NCI-H187 treated with DMSO at 0.1 percent for 48 hours (cell line): ENCODE data around the gene TBCD.
"Not testable (repeated sequence)": the region's sequence is repeated elsewhere in the genome, so short reads cannot be mapped to it uniquely, and the experiment has no call there.

Experiments used
- DNase-seq: peaks from one replicate; lab custom pipeline; 2025; lab: John Stamatoyannopoulos, UW

The TBCD gene

DNA sequence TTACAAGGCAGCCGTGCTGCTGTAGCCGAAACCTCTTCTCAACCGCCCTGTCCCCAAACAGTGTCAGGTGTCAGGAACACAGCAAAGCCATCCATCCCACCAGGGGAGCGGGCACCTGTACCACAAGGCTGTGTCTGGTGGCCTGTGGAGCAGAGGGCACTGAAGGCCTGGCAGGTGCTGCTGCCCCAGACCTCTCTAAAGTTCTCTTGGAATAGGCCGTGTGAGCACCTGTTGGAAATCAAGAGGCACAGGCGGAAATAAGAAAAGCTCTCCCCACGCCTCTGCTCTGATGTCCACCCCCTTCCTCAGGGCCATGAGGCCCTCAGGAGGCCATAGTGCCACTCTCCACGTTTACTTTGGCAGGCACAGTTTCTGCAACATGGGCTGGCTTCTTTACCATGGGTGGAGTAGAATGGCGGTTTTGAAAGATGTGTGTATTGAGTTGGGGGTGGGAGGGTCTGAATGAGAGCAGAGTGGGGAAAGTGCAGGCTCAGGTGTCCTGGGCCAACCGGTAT is 187.8 kb downstream of the TBCD start:
- no peak for DNase-seq

DNA sequence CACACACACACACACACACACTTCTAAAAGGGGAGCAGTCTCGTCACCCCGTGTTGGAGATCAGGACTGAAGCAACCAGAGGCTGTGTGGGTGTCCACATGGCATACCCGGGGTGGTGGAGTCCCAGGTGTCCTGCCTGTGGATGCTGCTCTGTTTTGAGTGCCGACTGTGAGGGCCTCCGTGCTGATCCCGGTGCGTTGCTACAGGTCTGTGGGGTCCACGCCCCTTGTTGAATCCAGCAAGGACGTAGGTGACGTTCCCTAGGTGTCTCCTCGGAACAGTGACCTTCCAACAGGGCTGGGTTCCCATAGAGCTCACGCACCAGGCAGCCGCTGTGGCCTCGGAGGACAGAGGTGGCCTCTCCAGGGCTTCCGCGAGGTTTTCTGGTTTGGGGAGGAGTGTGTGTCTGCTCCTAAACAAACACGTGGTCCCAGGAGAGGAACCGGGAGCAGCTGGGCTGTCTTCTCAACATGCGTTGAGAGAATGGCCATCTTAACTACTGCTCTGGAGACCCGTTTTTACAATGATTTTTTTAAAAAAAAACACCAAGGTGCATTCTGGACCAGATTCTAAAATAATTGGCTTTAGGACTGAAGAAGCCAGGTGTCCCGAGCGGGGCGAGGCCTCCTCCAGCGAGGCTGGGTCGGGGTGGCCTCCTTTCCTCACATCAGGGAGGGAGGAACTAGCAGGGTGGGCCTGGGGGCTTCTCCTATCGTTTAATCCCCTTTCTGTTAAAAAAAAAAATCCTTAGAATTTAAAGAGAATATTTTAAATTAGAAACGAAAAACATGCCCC is 188.6 kb downstream of the TBCD start:
- no peak for DNase-seq

DNA sequence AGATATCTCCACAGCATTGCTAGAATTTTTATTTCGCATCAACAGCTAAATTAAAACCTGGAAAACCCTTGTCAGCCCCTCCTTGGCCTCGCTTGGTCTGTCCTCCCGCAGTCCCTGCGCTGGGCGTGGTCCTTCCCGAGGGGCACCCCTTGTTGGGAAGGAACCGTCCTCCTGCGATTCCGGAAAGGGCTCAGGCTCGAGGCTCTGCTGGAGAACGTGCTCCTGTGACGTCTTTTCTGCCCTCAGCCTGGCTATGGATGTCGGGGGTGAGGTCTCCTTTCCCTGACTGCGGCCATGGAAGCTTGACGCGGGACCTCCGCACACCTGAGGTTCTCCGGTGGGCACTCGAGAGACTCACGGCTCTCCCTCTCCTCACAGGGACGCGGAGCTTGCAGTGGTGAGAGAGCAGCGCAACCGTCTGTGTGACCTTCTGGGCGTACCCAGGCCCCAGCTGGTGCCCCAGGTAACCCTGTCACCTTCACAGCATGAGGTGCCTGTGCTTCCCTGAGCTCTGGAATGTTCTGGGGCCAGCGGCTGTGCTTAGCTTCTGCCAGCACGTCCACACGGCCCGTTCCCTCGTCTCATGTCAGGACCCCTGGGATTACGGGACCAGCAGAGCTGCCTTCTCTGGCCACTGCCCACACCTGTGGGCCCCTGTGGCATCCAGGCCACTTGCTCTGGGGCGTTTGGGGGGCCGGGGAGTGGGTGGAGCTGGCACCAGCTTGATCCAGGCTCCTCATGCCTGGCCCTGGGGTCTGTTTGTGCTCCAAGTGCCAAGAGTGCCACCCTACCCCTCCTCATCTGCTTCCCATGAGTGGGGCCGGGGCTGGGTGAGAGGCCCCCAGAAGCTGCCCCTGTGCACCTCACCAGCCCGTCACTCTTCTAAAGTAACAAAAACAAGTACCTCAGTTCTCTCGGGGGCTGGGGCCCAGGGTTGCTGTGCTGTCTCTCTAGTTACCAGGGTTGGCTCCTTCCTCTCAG is 189.4 kb downstream of the TBCD start:
- DNase-seq = no peak

DNA sequence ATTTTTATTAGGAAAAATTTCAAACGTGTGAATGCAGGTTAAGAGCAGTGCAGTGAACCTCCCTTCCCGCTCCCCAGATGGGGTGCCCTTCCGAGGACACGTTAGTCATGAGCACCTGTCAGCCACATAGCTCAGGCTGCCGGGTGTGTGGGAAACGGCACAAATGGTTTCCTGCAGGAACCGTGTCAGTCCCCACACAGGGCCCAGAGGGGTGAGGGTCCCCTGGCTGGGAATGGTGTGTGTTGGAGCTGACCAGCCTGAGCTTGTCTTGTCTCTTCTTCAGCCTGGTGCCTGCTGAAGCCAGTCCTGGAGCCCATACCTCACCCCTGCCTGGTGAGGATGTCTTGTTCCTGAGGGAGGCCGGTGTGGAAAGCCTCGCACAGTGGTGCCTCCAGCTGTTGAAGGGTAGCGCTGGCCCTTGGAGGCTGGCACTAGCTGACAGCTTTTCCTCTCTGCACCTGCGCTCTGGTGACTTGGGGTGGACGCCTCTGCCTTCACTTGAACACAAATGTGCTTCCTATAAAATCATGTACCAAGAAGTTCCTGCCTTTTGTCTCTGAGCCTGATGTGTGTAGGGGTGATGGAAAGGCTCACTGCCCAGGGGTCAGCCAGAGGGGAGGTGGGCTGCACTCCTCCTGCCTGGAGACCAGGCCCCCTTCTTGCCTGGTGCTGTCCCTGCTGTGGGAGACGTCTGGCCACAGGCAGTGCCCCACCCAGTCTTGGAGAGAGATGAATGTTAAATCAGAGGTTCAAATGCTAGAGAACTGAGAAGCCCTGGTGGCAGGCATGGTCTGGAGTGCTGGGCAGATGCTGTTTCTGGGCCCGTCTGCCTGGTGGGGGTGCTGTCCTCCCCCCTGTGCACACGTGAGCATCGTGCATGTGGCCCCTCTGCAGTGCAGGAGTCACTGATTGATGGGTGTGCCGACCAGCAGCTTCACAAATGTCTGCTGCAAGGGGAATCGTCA is 190.6 kb downstream of the TBCD start:
- DNase-seq = no peak

DNA sequence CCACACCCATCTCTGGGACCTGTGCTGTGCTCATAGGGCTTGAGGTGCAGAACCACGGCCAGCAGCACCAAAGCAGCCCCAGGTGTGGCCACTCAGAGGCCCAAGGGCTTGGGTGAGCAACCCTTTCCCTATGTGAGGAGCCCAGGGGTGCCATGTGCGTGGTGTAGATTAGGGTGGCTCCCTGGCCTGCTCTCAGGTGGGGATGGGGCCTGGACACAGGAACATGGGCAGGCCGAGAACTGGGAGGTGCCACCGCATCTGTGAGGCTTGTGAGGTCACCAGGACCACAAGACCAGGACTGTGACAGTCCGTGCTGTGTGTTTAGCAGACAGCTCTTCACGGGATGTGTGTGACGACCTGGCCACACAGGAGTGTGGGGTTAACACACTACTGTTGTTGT is 191.5 kb downstream of the TBCD start:
- no peak for DNase-seq

DNA sequence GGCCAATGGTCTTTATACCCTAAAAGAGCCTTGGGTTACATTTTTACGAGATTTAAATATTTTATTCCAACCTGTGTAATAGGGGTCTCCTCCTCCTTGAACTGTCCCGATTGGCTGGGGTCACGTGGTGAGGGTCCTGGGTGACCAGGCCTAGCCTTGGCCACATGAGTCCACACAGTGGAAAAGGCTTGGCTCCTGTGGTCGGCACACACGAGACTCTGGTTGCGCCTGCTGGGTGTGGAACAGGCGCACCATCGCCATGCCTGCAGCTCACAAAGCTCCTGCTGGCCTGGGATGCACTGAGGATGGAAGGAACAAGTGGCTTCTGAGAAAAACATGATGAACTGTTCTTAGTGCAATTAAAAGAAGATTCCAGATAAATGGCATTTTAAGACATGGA is 191.9 kb downstream of the TBCD start:
- no peak for DNase-seq

DNA sequence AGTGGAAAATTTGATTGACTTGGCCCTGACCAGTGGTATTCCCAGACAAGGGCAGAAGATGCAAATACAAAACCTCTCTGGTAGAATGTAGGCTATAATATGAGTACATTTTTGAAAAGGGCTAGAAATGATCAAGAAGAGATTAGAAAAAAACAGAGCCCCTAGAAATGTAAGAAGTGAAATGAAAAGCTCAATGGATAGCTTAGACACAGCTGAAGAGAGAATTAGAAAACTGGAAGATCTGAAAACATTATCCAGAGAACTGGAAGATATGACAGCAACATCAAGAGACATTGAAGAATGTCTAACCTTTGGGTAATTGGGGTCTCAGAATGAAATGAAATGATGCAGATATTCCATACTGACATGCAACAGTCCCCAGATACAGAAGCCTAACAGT is 193.1 kb downstream of the TBCD start:
- no peak for DNase-seq

DNA sequence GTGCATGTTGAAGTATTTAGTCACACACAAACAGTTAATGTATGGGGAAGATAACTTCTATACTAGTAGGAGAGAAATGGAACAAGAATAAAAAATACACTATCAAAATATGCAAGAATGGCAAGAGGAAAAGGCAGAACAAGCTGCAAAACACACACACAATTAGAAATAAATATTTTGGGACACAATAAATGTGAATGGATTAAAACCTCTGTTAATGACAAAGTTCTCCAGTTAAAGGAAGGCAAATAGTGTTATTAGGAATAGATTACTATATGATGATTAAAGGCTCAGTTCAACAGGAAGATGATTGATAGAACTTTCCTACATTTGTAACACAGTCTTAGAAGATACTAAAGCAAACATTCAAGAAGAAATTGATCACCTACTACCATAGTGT is 194.2 kb downstream of the TBCD start:
- DNase-seq = no peak

DNA sequence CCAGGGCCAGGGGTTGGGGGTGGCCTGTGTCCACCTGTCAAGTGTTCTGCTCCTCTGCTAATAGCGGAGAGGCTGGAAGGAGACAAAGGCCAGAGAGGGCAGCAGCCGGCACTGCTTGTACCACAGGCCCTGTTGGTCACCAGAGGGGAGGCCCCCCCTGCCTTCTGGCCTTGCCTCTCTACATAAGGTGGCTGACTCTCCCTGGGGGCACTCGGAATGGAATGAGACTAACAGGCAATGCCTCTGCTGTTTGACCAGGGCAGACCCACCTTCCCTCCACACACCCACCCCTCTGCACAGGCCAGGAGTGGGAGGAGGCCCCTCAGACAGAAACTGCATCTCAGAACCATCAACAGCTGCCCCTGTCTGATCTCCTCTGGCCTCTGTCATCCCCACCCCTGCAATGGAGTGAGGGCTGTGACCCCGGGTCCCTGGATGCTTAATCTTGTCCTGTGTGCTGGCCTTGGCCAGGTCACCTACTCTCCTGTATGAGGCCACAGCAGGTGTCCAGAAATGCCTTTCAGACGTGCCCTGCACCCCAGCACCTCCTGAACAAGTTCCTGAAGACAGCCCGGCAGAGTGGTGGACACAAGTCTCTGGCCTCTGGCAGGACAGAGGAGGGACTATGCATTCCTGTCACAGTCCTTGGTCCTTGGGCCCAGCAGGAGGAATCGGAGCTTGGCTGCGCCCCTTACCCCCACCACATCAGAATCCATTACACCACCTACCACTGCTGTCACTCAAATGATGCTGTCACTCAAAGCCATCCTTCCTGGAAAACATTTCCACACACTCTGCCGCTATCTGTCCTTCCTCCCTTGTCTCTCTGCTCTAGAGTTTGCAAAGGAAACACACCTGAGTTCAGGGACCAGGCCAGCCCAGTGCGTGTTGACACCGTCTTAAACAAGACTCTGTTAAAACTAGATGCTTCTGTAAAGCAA is 195.5 kb downstream of the TBCD start:
- no peak for DNase-seq

DNA sequence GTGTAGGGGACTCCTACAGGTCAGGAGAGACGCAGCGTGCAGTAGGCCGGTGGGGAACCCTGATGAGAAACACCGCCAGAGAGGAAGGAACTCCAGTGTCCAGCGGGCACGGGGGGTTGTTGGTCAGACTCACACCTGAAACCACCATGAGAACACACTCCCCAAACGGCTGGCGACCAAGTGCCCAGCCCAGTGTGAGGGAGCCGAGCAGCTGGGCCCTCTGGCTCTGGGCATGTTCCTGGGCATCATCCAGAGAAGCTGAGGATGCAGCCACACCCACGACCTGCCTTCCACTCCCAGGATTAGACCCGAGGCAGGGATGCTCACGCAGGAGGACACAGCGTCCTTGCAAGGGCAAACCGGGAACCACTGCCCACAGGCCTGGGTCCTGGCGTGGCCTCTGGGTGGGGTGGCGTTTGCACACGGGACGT is 196.2 kb downstream of the TBCD start:
- no peak for DNase-seq

DNA sequence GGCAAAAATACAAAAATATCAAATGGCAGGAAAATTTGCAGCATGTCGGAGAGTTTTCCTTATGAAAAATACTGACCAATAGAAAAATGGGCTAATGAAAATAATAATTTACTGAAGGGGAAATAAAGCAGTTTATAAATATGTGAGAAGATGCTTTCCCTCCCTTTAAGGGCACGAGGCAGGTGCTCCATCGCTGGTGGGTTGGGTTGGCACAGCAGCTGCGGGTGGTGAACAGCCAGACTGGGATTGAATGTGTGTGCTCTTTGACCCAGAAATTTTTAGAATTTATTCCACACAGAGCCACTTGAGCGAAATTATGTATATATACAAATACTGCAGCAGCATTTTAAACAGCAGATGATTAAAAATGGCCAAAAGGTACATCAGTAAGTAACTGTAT is 197.1 kb downstream of the TBCD start:
- DNase-seq = no peak

DNA sequence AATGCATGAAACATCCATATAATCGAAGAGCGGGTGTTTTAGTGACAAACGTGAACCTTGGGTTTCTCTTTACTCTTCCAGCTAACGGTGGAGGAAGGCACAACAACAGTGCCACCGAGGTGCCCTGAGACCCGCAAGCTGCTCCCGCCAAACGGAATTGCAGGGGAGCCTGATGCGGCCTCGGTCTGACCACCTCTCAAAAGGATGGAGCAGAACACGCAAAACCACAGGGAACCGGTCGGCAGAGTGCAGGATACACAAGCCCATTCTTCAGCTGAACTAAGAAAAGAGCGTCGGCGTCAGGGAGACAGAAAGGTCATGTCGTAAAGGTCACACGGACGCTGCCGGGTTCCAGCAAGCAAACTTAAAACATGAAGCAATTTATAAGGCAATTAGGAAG is 197.5 kb downstream of the TBCD start:
- DNase-seq = no peak

DNA sequence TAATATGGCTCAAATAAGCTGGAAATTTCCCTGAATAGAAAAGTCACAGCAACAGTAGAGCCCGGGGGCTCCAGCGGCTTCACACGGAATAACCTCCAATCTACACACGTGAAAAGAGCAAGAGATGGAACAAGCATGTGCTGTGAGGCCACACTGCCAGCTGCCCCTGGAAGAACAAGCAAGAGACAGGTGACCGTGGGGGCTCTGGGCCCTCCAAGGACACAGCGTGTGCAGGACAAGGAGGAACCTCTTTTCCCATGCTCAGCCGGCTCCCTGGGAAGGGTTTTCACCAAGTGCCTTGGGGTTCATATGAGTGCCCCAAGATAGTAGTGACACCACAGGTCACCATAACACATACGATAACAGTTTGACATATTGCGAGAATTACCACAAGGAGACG is 198.1 kb downstream of the TBCD start:
- DNase-seq = no peak

DNA sequence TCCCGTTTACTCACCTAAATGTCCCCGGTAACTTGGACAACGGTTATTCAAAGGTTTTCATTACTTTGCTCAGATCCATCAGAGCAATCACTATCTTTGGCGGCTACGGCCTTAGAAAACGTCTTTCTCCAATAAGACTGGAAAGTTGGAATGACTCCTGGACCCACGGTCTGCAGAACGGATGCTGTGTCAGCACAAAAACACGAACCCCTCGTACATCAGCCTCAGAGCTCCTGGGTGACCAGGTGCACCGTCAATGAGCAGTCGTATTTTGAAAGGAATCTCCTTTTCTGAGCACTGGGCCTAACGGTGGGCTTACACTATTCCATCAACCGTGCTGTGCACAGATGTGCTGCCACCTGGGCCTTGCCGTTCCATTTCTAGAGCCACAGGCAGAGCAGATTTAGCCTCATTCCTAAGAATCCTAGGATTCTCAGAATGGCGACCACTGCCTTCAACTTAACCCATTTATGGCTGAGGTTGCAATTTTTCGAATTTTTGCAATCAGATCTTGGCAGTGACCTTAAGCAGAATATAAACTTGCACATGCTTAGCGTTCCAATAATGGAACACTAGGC is 198.7 kb downstream of the TBCD start:
- no peak for DNase-seq

DNA sequence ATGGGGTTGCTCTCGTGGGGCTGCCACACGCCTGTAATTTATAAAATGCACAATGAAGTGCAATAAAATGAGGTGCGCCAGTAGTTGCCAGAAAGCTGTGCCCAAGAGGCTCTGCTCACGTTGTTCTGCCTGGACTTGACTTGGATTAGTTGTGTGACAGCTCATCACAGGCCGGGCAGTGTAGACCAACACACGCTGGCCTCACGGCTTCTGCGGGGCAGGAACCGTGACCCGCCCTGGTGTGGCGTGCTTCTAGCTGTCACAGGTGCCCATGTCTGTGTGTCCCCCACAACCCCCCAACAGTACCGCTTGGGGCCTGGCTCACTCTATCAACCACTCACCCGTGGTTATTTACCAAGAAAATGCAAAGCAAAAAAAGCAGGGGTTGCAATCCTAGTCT is 200.2 kb downstream of the TBCD start:
- no peak for DNase-seq

DNA sequence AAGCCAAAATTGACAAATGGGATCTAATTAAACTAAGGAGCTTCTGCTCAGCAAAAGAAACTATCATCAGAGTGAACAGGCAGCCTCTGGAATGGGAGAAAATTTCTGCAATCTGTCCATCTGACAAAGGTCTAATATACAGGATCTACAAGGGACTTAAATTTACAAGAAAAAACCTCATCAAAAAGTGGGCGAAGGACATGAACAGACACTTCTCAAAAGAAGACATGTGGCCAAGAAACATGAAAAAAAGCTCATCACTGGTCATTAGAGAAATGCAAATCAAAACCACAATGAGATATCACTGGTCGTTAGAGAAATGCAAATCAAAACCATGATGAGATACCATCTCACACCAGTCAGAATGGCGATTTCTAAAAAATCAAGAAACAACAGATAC is 203.2 kb downstream of the TBCD start:
- not testable (repeated sequence) for DNase-seq

DNA sequence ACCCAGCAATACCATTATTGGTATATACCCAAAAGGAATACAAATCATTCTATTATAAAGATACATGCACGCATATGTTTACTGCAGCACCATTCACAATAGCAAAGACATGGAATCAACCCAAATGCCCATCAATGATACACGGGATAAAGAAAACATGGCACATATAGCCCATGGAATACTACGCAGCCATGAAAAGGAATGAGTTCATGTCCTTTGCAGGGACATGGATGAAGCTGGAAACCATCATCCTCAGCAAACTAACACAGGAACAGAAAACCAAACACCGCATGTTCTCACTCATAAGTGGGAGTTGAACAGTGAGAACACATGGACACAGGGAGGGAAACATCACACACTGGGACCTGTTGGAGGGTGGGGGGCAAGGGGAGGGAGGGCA is 203.8 kb downstream of the TBCD start:
- not testable (repeated sequence) for DNase-seq

DNA sequence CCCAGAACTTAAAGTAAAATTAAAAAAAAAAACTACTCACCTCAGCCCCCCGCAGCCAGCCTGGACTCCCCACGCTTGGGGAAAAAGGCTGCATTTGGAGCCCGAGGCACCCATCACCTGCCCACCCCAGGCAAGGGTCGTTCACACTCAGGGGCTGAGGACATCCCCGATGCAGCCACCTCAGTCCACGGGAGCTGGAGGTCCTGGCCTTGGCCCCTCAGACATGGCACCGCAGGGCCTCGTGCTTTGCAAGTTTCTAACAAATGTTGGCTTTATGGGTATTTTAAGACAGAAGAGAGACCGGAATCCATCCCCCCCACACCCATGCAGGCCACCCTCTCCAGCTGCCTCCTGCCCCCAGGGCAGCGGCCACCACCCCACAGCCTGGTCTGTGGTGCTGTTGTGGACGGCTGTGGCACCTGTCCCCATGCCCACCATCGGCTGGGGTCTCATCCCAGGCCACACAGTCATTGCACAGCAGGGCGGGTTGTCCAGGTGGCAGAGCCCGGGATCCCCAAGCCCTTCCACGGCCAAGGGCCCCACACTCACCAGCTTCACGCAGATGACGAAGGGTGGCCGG is 204.4 kb downstream of the TBCD start:
- DNase-seq = no peak

DNA sequence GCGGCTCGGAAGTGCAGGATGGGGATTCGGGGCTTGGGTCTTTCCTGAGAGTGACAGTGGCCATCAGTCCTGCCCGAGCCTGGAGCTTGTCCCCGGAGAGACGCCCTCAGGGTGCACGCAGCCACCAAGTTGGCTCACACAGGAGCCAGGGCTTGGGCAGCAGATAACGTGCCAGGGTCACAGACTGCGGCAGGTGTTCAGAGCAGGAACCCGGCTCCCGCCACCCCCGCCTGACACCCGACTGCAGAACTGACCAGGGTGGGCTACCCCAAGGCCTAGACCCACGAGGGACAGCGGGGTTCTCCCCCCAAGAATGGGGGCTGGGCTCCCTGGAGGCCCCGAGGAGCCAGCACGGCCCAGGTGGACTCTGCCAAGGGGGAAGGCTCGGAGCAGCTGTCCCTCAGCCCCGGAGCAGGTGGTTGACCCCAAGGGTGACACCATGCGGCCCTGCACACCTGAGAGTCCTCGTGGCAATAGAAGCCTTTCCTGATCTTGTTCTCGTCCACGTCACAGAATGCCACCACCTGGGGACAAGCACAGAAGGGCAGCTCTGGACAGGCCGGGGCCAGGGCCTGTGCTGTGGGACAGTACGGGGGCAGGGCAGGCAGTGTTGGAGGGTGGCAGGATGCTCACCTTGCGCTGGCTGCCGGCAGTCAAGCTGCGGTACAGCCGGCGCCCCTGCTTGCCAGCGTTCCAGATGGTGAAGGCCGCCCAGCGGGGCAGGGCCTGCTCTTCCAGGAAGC is 205.0 kb downstream of the TBCD start:
- DNase-seq = no peak
